KMS-11 (cell line): Measurements from ENCODE around the gene AFF3.

Source experiments
- H2AFZ ChIP-seq: fragments of 200-600 bp; sonication (generic); 2 replicates; pipeline ENCODE4 v1.6.1; 2016; ENCODE audit warnings: antibody characterized with exemption, mixed run types, low read depth
- H3K27ac ChIP-seq: fragments of 200-600 bp; sonication (generic); 2 replicates; pipeline ENCODE4 v1.6.1; 2016; ENCODE audit warnings: mild to moderate bottlenecking, mixed run types
- H3K27me3 ChIP-seq: fragments of 200-600 bp; sonication (generic); 2 replicates; pipeline ENCODE4 v1.6.1; 2017; ENCODE audit warnings: mild to moderate bottlenecking, low read depth, mixed run types, moderate library complexity; ENCODE audit not compliant: insufficient read depth
- H3K36me3 ChIP-seq: fragments of 200-600 bp; sonication (generic); 2 replicates; pipeline ENCODE4 v1.6.1; 2017; ENCODE audit warnings: mild to moderate bottlenecking, mixed run types; ENCODE audit not compliant: insufficient read depth
- H3K4me1 ChIP-seq: fragments of 200-600 bp; sonication (generic); 2 replicates; pipeline ENCODE4 v1.6.1; 2016; ENCODE audit warnings: mild to moderate bottlenecking, low read depth, mixed run types; ENCODE audit not compliant: poor library complexity, severe bottlenecking
- H3K4me2 ChIP-seq: fragments of 200-600 bp; sonication (generic); 2 replicates; pipeline ENCODE4 v1.7.0; 2016; ENCODE audit warnings: mild to moderate bottlenecking, mixed run types
- H3K4me3 ChIP-seq: fragments of 200-600 bp; sonication (generic); IDR thresholded peaks from 2 replicates; pipeline ENCODE4 v1.6.1; 2017; ENCODE audit warnings: low read depth, low read length, mixed read lengths; ENCODE audit not compliant: insufficient read depth
- H3K79me2 ChIP-seq: fragments of 200-600 bp; sonication (generic); 2 replicates; pipeline ENCODE4 v1.6.1; 2016; ENCODE audit warnings: low read depth, mixed run types; ENCODE audit not compliant: insufficient read depth
- H3K9ac ChIP-seq: fragments of 200-600 bp; sonication (generic); 2 replicates; pipeline ENCODE4 v1.6.1; 2016; ENCODE audit warnings: mild to moderate bottlenecking, mixed run types
- H4K20me1 ChIP-seq: fragments of 200-600 bp; sonication (generic); 2 replicates; pipeline ENCODE4 v1.6.1; 2016; ENCODE audit warnings: mild to moderate bottlenecking, mixed run types; ENCODE audit not compliant: insufficient read depth
- TF ChIP-seq, protein P1 (sequence below): fragments of 200-600 bp; sonication (generic); conservative IDR thresholded peaks from 2 replicates; pipeline ENCODE4 v1.6.1; 2017; ENCODE audit warnings: low read depth, mild to moderate bottlenecking, antibody characterized with exemption, low read length, moderate library complexity, mixed read lengths

Gene AFF3

DNA sequence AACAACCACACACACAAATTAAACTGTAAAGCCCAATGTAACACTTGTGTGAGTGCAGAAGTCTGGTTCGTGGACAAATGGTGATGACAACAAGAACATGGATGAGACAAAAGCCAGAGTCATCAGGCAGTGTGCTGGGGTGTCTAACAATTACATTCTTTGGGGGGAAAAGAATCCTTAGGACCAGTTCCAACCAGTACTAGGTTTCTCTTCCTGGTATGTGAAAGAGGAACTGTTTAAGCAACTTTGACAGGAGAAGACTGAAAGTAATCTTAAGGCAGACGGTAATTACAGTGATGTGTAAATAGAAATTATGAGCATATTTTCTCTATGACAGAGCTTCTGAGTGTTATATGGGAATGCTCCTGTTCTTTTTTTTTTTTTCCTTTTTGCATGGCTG is 133.4 kb downstream of the AFF3 start:
- Histone ChIP-seq H3K27me3 (no peaks in the 10 kb centered on the region), H3K9ac (no peak overlapping the region), H3K4me2 (no peak overlapping the region), H3K27ac (no peak overlapping the region), H3K36me3 (no peaks in the 10 kb centered on the region), H3K4me3 (no peak overlapping the region), H3K4me1 (no peaks in the 10 kb centered on the region), H2AFZ (no peak overlapping the region), H4K20me1 (no peaks in the 10 kb centered on the region), H3K79me2 (no peaks in the 10 kb centered on the region)
- TF ChIP-seq, protein P1, sequence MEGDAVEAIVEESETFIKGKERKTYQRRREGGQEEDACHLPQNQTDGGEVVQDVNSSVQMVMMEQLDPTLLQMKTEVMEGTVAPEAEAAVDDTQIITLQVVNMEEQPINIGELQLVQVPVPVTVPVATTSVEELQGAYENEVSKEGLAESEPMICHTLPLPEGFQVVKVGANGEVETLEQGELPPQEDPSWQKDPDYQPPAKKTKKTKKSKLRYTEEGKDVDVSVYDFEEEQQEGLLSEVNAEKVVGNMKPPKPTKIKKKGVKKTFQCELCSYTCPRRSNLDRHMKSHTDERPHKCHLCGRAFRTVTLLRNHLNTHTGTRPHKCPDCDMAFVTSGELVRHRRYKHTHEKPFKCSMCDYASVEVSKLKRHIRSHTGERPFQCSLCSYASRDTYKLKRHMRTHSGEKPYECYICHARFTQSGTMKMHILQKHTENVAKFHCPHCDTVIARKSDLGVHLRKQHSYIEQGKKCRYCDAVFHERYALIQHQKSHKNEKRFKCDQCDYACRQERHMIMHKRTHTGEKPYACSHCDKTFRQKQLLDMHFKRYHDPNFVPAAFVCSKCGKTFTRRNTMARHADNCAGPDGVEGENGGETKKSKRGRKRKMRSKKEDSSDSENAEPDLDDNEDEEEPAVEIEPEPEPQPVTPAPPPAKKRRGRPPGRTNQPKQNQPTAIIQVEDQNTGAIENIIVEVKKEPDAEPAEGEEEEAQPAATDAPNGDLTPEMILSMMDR = no peak

DNA sequence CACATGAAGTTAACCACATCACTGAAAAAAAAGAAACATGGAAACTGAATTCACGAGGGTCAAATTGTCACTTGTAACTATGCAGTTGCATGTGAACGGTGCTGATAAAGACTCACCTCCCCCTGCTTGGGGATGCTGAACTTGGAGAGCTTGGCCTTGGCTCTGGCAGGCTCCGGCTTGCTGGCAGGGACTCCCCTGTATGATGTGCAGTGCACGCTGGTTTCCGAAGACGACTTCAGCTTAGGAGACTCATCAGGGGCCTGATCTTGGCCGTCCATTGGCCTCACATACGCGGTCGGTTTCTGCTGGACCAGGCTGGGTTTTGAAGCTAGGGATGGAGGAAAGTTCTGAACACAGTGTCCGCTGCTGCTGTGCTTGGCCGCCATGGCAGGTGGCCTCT is 135.9 kb downstream of the AFF3 start:
- H3K4me2 ChIP-seq = no peak overlapping the region
- H4K20me1 ChIP-seq = no peaks in the 10 kb centered on the region
- no peak overlapping the region for H3K27ac ChIP-seq
- H3K27me3 ChIP-seq = no peaks in the 10 kb centered on the region
- no peak overlapping the region for H3K4me3 ChIP-seq
- no peak overlapping the region for H2AFZ ChIP-seq
- H3K4me1 ChIP-seq = no peaks in the 10 kb centered on the region
- no peaks in the 10 kb centered on the region for H3K79me2 ChIP-seq
- H3K9ac ChIP-seq = no peak overlapping the region
- H3K36me3 ChIP-seq = no peaks in the 10 kb centered on the region
- TF ChIP-seq, protein P1 = no peak

DNA sequence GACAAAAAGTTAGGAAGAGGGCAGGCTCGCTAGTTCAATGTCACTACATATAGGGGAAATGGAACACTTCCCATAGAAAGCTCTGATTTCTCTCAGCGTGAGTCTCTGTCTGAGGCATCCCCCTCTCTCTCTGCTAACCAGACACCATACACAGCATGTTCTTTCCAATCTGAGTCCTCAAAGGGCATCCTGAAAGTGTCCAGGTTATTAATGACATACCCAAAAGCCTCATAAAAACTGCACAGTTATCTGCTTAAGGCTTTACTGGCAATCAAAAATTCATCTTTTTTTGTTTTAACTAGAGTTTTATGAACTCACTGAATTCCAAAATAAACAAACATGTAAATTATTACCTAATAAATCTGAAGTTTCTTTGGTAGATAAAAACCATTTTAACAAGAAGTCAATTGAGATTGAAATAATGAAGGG is 137.4 kb downstream of the AFF3 start:
- H3K4me1 ChIP-seq = no peaks in the 10 kb centered on the region
- H3K4me2 ChIP-seq = no peak overlapping the region
- TF ChIP-seq, protein P1 = no peak
- no peak overlapping the region for H3K9ac ChIP-seq
- H4K20me1 ChIP-seq = no peaks in the 10 kb centered on the region
- no peaks in the 10 kb centered on the region for H3K79me2 ChIP-seq
- H3K36me3 ChIP-seq = no peaks in the 10 kb centered on the region
- H3K27ac ChIP-seq = no peak overlapping the region
- no peaks in the 10 kb centered on the region for H3K27me3 ChIP-seq
- H3K4me3 ChIP-seq = no peak overlapping the region
- H2AFZ ChIP-seq = no peak overlapping the region

DNA sequence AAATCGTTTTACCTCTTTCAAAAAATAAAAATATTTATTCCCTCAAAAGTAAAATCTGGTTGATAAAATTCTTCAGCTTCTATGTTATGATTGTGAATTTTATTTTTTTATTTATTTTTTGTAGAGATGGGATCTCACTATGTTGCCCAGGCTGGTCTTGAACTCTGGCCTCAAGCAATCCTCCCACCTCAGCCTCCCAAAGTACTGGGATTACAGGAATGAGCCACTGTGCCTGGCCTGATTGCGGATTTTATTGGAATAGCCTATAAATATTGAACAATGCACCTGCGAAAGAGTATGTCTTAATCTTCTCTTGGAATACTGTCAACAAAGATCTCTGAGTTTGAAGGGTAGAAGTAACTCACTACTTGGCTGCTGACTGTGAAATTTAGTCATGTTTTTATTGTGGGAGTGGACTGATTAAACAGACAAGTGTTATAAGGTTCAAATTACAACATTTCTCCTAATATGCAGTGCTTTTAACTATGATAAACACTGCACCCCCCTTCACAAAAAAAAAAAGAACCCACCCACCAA is 138.0 kb downstream of the AFF3 start:
- Histone ChIP-seq H3K79me2 (no peaks in the 10 kb centered on the region), H4K20me1 (no peaks in the 10 kb centered on the region), H3K4me1 (no peaks in the 10 kb centered on the region), H3K4me2 (no peak overlapping the region), H2AFZ (no peak overlapping the region), H3K27ac (no peak overlapping the region), H3K9ac (no peak overlapping the region), H3K36me3 (no peaks in the 10 kb centered on the region), H3K4me3 (no peak overlapping the region), H3K27me3 (no peaks in the 10 kb centered on the region)
- TF ChIP-seq, protein P1 = no peak
